ENCODE measurements around the gene SLC6A17.

Gene SLC6A17

DNA sequence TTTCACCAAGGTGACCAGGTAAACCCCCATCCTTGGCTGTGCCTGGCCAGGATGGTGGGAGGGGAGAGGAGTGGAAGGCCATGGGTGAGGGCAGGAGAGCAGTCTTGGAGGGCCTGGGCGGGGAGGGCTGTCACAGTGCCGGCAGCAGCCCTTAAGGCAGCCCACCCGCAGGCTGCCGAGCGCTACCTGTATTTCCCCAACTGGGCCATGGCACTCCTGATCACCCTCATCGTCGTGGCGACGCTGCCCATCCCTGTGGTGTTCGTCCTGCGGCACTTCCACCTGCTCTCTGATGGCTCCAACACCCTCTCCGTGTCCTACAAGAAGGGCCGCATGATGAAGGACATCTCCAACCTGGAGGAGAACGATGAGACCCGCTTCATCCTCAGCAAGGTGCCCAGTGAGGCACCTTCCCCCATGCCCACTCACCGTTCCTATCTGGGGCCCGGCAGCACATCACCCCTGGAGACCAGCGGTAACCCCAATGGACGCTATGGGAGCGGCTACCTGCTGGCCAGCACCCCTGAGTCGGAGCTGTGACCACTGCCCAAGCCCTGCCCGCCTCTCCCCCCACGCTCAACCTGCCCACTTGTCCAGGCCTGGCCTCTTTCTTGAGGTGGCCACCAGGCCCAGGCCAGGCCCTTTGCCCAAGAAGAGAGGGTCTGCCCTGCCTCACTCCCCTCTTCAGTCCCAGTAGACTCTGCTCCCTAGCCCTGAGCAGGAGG lies 47.8 kb downstream of the SLC6A17 start:
- DNase-seq (ENCODE audit: extremely low spot score, insufficient read length, low read depth) (no peak), FAIRE-seq (no peak)

DNA sequence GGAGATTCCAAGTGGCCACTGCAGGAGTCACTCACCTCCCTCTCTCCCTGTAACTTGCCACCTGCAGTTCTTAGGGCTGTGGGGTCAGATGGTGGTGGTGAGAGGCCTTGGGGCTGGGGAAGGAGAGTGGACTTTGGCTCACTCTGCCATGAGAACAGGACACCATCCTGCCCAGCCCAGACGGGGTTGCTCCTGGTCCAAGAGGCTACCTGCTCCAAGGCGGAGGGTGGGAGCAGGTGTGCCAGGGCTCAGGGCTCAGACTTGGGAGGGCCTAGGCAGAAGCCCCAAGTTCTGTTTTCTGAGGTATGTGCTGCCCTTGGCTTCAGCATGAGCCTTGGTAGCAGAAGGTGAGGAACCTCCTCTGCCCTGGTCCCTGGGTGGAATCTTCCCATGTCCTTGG lies 48.5 kb downstream of the SLC6A17 start:
- DNase-seq (ENCODE audit: extremely low spot score, insufficient read length, low read depth), result no peak
- FAIRE-seq, result no peak

DNA sequence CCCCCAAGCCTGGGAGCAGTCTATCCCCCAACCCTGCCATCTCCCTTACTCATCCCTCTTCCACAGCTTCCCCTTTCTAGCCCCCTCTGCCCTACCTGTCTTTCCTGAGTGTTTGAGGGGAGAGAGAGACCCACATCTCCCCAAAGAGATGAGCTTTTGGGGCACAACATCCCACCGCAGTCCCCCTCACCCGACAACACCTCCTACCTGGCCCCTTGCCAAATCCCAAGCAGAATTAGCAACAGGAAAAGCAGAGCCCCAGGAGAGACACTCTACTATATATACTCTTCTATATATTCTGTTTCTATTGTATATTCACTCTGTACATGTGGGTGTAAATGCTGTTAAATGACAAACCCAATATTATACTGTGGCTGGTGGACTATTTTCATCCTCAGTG lies 49.9 kb downstream of the SLC6A17 start:
- FAIRE-seq, result no peak
- no peak for DNase-seq (ENCODE audit: extremely low spot score, insufficient read length, low read depth)

DNA sequence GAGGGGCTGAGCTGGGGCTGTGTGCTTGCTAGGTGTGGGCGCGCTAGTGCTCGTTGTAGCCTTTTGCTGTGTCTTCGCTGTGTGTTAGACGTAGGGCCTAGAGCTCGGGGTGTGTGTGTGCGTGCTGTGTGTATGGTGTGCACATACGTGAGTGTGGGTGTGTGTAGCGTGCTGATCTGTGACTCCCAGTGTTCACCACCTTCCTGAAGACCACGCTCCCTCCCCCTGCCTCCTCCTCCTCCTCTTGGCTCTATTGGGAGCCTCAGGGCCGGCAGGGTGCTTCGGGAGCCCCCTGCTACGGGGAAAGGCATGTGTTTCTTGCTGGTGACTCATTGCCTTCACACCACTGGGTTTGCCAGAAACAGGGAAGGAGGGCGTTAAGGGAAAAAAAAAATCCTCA lies 50.4 kb downstream of the SLC6A17 start:
- FAIRE-seq, result no peak

DNA sequence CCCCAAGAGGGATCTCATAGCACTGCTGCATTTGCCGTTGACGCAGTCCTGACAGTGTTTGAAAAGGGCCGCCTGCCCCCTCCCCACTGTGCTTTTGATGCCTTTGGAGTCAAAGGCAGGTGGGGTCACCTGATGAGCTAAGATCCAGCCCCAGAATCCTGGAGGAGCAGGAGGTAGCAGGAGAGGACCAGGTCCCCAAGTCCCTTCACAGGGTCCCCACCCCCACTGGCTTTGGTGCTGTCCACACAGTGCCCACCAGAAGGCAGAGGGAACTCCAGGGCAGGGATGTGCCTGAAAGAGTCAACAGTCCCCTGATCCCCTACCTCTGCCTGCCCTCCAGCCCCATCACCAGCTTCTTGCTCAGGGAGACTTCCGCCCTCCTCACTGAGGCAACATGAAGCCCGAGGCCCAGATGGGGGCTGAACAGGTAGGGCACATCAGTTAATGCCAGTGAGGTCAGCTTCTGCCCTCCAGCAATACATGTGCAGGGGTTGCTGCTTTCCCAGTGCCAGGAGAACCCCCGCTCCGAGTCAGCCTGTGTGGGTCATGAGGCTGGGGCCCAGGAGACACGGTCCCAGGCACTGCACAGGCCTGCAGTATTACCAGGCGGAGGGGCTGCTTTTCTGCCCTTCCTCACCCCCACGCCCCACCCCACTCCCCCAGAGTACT lies 51.0 kb downstream of the SLC6A17 start:
- DNase-seq (ENCODE audit: extremely low spot score, insufficient read length, low read depth) (no peak), FAIRE-seq (no peak)

More for the DNA sequence above, 50.4 kb downstream of the SLC6A17 start:
- DNase-seq (ENCODE audit: extremely low spot score, insufficient read length, low read depth), result no peak

DNA sequence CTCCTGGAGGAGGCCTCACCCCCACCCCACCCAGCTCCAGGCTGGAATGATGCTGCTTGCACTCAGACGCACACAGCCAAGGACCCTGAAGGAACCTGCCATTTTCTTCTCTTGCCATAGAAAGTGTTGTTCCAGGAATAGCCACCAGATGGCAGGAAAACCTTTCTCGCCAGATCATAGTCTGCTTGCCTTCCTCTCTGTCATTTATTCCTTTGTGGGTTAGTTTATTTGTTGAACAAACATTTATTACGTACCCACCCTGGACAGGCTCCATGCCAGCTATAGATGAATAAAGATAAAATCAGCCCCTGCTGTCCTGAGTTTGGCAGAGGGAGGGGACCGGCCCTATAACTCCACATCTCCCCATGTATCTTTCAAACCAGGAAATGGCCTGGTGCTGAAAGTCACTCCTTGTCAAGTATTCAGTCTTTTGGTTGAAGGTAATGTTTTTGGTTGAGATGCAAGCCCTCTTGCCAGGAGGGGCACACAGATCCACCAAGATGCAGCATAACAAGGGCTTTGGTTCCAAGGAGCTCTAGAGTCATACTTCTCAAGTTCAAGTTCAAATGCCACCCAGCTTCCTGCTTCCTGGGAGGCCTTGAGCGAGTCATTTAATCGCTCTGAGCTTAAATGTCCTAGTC lies 52.8 kb downstream of the SLC6A17 start:
- peak; percentile 89 for FAIRE-seq
- peak; percentile 36 for DNase-seq (ENCODE audit: extremely low spot score, insufficient read length, low read depth)

DNA sequence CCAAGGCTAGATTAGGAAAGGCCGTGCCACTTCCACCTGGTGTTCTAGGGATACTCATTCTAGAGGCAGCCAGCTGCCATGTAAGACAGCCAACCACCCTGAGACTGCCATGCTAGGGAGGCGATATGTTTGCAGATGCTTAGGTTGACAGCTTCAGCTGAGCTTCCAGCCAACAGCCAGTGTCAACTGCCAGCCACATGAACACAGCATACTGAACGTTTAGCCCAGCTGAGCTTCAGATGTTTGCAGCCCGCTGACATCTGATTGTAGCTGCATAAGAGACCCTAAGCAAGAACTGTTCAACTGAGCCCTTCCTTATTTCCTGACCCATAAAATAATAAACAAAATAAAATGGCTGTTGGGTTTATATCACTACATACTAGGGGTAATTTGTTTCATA lies 54.9 kb downstream of the SLC6A17 start:
- FAIRE-seq (no peak), DNase-seq (ENCODE audit: extremely low spot score, insufficient read length, low read depth) (no peak)

DNA sequence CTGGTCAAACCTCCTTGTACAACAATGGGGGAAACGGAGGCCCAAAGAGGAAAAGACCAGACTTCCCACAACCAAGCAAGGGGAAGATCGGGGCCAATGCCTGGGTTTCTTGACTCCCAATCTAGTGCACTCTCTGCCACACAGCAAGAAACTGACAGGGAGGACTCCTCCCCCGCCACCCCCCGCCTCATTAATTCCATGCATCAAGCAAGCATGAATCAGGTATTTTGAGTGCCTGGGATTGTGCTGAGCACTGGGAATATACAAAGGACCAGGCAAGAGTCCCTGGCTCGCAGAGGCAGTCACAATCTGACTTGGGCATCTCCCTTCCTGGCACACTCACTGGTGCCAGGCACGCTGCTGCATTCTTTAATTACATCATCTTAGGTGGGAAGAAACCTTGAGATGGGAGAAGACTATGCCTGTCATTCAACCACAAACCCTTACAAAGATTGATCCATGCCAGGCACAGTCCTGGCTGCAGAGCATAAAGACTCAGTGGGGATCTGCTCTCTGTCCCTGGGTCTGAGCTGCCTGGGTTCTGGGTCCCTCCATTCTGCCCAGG lies 55.4 kb downstream of the SLC6A17 start:
- FAIRE-seq, result no peak
- DNase-seq (ENCODE audit: extremely low spot score, insufficient read length, low read depth), result no peak

DNA sequence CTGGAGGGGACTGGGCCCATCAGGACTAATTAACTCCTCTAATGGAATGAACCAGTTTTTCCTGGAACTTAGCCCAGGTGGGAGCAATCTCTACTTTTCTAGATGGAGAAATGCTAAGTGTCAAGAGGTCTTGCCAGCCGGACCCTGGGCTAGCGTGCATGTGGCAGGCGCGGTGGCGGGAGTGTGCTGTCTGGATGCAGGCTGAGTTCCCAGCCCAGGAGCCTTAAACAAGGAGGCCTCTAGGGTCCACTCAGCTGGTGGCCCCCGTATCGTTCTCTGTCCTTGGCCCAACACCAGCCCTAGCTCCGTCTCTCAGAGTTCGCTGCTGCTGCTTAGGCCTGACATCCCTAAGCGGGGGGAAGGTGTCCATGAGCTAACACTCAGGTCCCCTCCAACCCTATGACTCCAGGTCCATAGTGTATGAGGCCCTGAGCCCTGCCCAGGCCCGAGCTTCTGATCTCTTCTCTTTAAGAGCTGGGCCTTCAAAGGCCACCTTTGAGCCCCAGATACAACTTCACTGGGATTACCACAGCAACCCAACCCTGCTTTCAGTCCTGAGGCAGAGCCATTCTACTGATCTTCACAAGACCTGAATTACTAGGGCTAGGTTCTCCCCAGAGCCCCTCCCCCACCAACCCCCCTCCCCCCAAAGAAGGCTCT lies 56.1 kb downstream of the SLC6A17 start:
- FAIRE-seq, result no peak
- DNase-seq (ENCODE audit: extremely low spot score, insufficient read length, low read depth), result no peak

DNA sequence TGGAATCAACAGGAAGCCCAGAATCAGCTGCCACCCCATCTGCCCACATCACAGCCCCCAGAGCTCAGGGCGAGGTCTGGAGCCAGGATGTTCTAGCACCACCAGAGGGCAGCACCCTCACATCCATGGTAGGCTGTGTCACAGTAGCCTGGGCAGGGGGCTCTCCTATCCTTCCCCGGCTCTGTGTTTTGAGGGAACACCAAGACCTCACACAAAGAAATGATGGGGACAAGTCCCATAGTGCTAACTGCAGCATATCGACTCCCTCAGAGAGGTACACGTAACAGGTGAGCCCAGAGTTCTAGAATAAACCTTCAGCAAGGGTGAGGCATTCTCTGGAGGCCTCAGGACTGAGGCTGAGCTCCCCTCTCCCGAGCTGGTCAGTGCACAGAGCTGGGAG lies 57.5 kb downstream of the SLC6A17 start:
- peak; percentile 79 for FAIRE-seq
- peak; percentile 39 for DNase-seq (ENCODE audit: extremely low spot score, insufficient read length, low read depth)

DNA sequence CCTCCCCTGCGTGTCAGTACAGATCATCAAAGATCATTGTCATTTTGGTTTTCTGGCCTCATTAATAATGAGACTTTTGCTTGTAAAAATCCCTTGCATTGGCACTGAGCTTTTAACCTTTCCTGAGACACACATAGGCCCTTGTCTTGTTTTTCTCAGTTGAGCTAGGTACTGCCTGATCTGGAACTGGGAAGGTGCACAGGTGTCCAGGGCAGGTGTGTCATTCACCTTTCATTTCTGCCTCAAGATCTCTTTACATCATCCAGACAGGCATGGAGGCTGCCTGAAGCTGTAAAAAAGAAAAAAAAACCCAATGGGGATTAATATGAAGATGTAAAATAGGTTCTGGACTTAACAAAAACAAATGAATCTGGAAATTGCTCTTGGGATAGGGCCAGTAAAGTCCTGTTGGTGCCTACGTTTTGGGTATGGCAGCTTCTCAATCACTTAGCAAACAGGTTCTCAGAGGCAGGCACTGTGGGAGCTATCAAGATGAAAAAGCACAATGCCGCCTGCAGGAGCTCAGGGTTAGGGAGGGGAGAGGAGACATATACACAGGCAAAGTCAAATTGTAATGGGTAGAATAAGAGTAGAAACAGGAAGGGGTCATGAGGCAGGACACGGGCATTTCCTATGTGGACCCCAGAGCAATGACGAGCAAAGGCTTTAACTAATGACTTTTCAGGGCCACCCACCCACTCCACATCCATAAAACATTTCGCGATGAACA lies 58.8 kb downstream of the SLC6A17 start:
- FAIRE-seq, result no peak
- DNase-seq (ENCODE audit: extremely low spot score, insufficient read length, low read depth), result no peak

DNA sequence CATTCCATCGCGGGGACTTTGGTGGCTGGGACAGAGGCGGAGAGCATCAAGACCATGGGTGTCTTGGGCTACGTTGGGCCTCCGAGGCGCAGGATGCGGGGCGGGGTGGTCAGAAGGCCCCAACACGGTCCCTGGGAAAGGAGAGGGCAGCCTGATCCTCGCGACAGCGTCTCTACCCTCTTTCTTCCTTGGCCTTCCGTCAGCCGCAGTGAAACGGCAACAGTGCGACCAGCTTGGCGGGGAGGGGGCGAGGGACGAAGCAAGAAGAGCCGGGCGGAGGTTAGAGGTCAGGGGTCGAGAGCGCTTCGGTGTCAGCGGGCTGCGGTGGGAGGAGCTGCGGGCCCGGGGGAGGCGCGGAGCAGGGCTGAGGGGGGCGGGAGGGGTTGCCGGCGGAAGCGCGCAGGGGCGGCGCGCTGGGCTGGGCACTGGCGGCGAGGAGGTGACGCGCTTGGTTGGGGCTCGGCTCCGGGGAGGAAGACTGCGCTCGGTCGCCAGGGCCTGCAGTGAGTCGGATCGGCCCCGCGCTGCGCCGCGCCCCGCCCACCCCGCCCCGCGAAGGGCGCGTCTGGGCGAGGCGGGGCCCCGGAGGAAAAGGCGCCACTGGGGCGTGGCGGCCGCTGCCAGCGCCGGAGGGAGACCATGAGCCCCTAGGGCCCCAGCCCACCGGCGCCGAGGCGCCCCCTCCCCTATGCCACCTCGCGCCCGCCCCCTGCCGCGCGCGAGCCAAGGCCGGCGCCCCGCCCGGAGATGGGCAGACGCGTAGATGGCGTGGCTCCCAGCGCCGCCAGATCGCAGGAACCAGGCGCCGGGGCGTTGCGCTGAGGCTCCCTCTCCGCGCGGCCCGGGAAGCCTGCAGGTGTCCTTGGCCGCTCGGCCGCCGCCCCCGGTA lies 59.7 kb downstream of the SLC6A17 start, which contains the start of gene KCNC4:
Gene KCNC4 (plus strand): TSS at position 600 of the 889 bp plus-strand sequence. CDS start 1,186 bp downstream, outside the sequence.
- DNase-seq (ENCODE audit: extremely low spot score, insufficient read length, low read depth), result peak; percentile 83
- FAIRE-seq, result peak; percentile 79

DNA sequence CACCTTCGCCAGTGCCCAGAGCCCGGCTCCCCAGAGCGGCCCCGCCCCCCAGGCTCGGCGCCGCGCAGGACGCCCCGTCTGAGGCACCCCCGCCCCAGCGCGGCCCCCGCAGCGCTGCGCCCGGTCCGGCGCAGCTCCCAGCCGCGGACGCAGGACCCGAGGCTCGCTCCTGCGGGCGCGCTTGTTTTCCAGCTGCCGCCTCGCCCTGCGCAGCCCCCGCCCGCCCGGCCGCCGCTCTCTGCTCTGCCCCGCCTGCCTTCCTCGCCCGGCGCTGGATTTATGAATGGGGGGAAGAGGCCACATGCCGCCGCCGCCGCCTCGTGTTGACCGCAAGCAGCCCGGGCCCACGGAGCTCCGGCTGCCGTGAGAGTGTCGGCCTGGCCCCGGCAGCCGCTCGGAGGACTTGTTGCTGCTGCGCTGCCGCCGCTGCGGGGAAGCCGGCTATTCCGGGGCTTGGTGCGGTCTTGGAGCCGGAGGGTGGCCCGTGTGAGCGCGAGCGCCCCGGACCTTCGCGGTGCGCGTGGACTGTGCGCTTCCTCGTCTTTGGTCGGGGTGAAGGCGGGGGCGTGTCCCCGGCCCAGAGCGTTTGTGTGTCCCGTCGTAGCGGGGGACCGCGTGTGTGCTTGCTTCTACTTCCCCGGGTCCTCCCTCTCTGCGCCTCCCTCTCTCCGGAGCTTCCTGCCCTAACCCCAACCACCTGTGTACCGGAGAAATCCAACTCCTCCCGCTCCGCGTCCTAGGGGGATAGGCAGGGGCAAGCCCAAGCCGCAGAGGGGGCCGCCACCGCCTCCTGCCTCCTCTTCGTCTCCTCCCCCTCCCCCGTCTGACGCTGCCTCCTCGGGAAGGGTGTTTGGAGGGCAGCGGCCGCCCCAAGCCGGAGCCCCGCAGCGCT lies 60.6 kb downstream of the SLC6A17 start:
- FAIRE-seq (peak; percentile 9), DNase-seq (ENCODE audit: extremely low spot score, insufficient read length, low read depth) (no peak)

DNA sequence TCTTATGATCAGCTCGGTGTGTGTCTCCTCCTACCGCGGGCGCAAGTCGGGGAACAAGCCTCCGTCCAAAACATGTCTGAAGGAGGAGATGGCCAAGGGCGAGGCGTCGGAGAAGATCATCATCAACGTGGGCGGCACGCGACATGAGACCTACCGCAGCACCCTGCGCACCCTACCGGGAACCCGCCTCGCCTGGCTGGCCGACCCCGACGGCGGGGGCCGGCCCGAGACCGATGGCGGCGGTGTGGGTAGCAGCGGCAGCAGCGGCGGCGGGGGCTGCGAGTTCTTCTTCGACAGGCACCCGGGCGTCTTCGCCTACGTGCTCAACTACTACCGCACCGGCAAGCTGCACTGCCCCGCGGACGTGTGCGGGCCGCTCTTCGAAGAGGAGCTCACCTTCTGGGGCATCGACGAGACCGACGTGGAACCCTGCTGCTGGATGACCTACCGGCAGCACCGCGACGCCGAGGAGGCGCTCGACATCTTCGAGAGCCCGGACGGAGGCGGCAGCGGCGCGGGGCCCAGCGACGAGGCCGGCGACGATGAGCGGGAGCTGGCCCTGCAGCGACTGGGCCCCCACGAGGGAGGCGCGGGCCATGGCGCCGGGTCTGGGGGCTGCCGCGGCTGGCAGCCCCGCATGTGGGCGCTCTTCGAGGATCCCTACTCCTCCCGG lies 61.3 kb downstream of the SLC6A17 start:
- FAIRE-seq, result no peak
- no peak for DNase-seq (ENCODE audit: extremely low spot score, insufficient read length, low read depth)

DNA sequence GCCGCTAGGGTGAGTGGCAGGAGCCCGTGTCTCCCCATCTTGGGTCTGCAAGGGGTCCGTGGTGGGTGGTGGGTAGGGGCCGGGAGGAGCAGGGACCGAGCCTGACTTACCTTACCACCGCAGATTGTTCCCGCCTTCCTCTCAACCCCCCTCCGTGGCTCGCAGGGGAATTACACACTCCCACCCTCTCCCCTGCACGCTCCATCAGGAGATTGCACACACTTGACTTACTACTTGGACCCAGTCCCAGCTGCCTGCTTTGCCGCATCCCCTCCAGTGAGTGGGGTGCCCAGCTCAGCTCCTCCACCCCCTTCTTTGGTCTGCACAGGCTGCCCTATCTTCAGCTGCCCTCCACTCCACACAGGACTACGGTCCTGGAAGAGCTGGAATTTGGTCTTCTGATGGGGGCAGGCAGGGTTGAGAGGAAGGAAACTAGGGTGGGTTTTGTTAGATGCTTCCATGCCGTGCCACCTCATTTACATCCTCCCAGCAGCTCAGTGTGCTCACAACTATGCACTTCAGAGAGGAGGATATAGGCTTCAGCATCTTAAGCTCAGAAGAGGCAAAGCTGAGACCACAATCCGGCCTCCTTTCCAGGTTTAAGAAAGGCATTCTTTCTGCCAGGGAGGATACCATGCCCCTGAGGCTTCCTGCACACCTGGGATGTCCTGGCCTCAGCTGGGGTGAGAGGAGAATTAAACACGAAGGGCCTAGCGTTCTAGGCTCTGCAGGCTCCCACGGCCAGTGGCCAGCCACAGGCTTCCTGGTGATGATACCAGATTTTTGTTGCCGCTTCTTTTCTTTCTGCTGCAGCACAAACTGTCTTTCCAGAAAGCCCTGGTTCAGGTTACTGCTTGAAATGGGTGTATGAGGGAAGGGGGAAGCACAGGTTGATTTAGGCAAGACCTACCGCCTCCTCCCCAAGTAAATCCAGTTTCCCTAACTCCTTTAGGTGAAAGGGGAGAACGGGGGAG lies 62.2 kb downstream of the SLC6A17 start:
- FAIRE-seq (no peak), DNase-seq (ENCODE audit: extremely low spot score, insufficient read length, low read depth) (no peak)

DNA sequence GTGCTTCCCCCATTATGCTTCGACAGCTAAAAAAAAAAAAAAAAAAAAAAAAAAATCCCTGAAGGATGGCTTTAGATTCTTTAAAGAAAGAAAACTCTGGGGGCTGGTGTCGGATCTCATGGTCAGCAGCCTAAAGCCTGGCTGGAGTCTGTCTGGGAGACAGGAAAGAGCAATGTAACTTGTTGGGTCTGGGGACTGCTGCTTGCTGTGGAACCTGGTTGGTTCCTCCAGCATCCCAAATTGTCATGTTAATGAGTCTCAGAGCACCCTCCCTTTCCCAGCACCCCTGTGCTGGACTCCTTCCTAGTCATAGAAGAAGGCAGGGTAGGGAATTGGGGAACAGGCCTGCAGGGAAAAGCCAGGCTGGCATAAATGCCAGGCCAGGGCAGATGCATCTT lies 62.8 kb downstream of the SLC6A17 start:
- DNase-seq (ENCODE audit: extremely low spot score, insufficient read length, low read depth) (no peak), FAIRE-seq (no peak)
